Stimulated activated naive CD8-positive, alpha-beta T cell treated with anti-CD3 and anti-CD28 coated beads, Interleukin-15, Interleukin-2, amounts not matched to agents 100 ng/mL and 50 ng/mL, for 24 hours (primary cell): ENCODE data around the gene HERC3.
A peak's percentile ranks its signal among the peaks of the same experiment; 100 is the strongest.

Experiments
- H3K27ac Mint-ChIP-seq: one replicate; pipeline ENCODE4 v1.8.0; 2021; ENCODE audit warnings: mild to moderate bottlenecking, mixed read lengths
- H3K27me3 Mint-ChIP-seq: one replicate; pipeline ENCODE4 v1.8.0; 2021; ENCODE audit warnings: mixed read lengths
- H3K36me3 Mint-ChIP-seq: one replicate; pipeline ENCODE4 v1.8.0; 2021; ENCODE audit warnings: low read depth, mixed read lengths
- H3K4me1 Mint-ChIP-seq: one replicate; pipeline ENCODE4 v1.8.0; 2021; ENCODE audit warnings: low read depth, mixed read lengths
- H3K4me3 Mint-ChIP-seq: one replicate; pipeline ENCODE4 v1.8.0; 2021; ENCODE audit warnings: mild to moderate bottlenecking, mixed read lengths
- H3K9me3 Mint-ChIP-seq: one replicate; pipeline ENCODE4 v1.8.0; 2021; ENCODE audit warnings: mixed read lengths

The HERC3 gene

DNA sequence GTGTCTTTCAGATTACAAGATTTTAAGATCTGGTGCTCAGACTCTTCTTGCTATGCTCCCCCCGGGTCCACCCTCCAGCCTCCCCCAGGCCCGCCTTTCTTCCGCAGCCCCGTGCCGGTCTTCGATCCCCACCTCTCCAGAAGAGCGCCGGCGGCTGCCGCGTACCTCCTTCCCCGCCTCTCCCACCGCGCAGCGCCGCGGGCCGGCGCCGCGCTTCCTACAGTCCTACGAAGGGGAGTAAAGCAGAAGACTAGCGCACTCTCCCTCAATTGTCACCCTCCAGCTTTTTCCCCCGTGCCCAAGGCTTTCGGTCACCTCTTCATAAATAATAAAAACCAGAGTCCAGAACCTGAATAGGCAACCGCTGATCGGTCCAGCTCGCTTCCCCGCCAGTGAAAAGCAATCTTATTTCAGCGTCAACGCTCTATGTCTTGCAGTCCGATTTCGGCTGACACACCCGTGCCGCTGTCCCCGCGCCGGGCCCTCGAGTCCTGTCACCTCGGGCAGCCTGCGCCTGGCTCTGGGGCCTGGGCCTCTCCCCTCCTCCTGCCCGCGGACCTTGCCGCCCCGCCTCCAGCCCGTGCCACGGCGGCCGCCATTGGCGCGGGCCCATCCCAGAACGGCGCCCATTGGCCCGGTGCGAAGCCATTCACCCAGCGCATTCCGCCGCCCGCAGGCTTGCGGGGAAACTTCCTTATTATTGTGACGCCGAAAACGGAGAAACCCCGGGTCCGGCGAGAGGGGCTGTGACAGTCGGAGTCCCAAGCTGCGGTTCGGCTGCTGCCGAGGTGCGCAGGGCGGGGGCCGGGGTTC is at the start of gene HERC3:
TSS of gene HERC3 (plus strand) at position 694 of the 813 bp plus-strand sequence. CDS start 13,344 bp downstream, outside the sequence.
- Mint-ChIP-seq H3K27ac (peak within 1 kb of the TSS; percentile 87), H3K9me3 (no peaks in the 10 kb centered on the region), H3K27me3 (peaks cover 4% of the 10 kb centered on the region), H3K4me3 (peak within 1 kb of the TSS; percentile 89), H3K36me3 (peaks cover 5% of the 10 kb centered on the region), H3K4me1 (peaks cover 40% of the 10 kb centered on the region)

DNA sequence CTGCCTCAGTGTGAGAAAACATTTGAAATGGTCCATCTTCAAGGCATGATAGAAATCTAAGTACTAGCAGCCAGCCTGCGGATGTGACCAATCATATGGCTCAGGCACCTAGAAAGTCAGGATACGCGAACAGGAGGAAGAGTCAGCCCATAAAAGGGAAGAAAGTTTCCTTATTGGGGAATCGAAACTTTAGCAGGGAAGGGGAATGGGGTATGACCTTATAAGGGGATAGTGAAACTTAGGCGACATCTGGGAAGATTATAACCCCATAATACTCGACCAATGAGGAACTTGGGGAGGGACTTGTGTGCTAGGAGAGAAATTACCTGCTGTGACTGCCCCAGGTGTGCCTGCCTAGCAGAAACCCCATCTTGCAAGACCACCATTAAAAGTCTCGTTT is 42.5 kb upstream of the HERC3 start:
- H3K9me3 Mint-ChIP-seq = no peaks in the 10 kb centered on the region
- H3K4me3 Mint-ChIP-seq = no peak overlapping the region
- H3K4me1 Mint-ChIP-seq = no peaks in the 10 kb centered on the region
- no peaks in the 10 kb centered on the region for H3K27me3 Mint-ChIP-seq
- H3K27ac Mint-ChIP-seq = no peak overlapping the region
- no peaks in the 10 kb centered on the region for H3K36me3 Mint-ChIP-seq

DNA sequence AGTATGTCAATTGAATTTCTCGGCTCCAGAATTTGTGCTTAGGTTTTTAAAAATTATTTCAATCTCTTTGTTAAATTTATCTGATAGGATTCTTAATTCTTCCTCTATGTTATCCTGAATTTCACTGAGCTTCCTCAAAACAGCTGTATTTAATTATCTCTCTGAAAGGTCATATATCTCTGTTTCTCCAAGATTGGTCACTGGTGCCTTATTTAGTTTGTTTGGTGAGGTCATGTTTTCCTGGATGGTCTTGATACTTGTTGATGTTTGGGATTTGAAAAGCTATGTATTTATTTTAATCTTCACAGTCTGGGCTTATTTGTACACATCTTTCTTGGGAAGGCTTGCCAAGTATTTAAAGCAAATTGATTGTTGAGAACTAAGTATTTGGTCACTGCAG is 24.7 kb upstream of the HERC3 start:
- Mint-ChIP-seq H3K36me3 (no peaks in the 10 kb centered on the region), H3K27ac (no peak overlapping the region), H3K9me3 (no peaks in the 10 kb centered on the region), H3K27me3 (no peaks in the 10 kb centered on the region), H3K4me3 (no peak overlapping the region), H3K4me1 (no peaks in the 10 kb centered on the region)

DNA sequence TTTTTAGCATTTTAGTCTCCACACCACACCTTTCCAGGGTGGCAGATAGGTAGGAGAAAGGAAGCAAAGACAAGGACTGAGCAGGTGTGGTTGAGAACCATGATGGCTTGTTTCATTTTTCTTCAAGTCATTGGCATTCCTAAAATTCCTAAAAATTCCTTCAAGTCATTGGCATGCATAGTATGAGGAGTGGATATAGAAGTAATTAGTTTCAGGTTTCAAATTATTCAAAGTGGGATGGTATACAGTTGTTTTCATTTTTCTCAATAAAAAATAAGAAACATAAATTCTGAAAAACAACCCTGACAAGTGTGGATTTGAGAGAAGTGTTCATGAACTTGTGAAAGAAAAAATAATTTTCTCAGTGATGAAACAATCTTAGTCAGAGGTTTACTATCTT is 22.3 kb upstream of the HERC3 start:
- H3K27me3 Mint-ChIP-seq = no peaks in the 10 kb centered on the region
- H3K36me3 Mint-ChIP-seq = no peaks in the 10 kb centered on the region
- no peaks in the 10 kb centered on the region for H3K9me3 Mint-ChIP-seq
- H3K4me1 Mint-ChIP-seq = no peaks in the 10 kb centered on the region
- H3K4me3 Mint-ChIP-seq = no peak overlapping the region
- no peak overlapping the region for H3K27ac Mint-ChIP-seq

DNA sequence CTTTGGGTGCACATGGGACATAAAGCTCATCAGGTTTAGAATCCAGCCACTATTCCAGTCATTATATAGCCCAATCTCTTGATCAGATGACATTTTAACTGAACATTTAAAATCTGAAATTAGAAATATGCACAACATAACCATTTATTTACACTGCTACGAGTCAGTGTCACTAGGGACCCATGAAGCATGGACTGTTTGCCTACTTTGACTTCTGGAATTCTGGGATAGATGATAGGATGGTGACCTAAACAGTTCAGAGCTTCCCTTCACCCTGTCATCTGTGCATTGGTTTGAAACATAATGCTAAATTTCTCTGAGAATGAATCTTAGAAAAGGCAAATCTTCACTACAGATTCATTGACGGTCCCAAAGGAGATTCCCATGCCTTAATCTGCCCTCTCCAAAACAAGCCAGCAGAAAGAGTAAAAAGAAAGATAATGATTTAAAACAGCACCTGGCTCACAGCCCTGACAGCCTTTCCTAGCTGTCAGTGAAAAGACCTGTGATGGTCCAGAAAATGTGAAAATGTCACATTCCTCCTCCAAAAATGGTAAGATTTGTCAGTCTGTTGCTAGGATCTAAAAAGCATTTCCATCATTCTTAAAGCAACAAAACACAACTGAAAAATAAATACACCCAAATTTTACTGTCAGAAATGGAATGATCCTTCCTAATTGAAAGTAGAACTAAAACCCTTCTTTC is 18.9 kb upstream of the HERC3 start:
- no peaks in the 10 kb centered on the region for H3K27me3 Mint-ChIP-seq
- no peaks in the 10 kb centered on the region for H3K36me3 Mint-ChIP-seq
- no peaks in the 10 kb centered on the region for H3K9me3 Mint-ChIP-seq
- no peak overlapping the region for H3K27ac Mint-ChIP-seq
- no peak overlapping the region for H3K4me3 Mint-ChIP-seq
- H3K4me1 Mint-ChIP-seq = no peaks in the 10 kb centered on the region

DNA sequence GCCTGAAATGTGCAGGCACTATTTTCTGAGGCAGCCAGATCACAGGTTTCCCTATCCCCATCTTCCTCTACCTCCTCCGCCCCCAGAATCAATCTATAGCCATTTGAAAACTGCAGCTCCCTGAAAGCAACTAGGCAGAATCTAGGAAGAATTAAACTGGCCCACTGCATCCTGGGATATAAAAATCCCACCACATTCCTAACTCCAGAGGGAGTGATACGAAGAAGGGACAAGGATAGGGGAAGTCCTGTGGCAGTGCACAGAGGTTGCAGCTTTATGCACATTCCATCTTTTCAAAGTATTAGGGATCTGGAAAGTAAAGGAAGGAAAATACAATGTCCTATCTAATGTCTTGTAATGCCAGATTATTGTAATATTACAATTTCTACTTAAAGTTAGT is 18.3 kb upstream of the HERC3 start:
- no peak overlapping the region for H3K4me3 Mint-ChIP-seq
- no peaks in the 10 kb centered on the region for H3K36me3 Mint-ChIP-seq
- H3K4me1 Mint-ChIP-seq = no peaks in the 10 kb centered on the region
- no peaks in the 10 kb centered on the region for H3K9me3 Mint-ChIP-seq
- no peak overlapping the region for H3K27ac Mint-ChIP-seq
- H3K27me3 Mint-ChIP-seq = no peaks in the 10 kb centered on the region

DNA sequence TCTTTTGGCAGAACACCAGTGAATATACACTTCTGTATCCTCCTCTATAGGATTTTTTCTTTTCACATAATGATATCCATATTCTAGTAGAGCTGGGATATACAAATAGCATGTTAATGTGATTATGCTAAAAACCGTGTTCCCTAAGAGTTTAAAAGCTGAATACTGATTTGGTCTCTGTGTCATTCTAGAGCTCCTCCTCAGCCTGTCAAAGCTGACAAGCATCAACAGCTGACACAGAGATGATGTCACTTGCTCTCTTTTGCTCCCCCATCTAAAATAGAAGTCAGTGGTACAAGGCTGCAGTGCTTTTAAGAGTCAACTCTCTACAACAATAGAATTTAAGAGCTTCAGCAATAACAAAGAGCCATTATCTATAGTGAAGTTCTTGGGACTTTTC is 17.1 kb upstream of the HERC3 start:
- Mint-ChIP-seq H3K9me3 (no peaks in the 10 kb centered on the region), H3K4me1 (no peaks in the 10 kb centered on the region), H3K4me3 (no peak overlapping the region), H3K36me3 (no peaks in the 10 kb centered on the region), H3K27me3 (no peaks in the 10 kb centered on the region), H3K27ac (no peak overlapping the region)

DNA sequence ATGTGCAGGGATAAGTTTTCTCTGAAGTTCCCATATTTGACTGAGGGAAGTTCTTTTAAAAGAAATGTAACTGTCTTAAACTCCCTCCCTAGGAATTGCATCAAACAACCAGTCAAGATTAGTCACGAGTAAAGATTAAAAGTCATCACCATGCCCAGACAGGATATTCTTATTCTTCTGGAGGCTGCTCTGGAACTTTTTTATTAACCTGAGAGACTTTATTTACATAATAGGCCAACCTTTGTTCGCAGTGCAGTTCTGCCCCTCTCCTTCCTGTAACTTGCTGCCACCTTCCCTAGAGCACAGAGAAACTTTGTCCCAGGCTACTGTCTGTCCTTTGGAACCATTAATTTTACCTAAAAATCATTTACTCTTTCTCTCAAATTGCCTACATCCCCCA is 9.8 kb upstream of the HERC3 start:
- H3K27ac Mint-ChIP-seq = no peak overlapping the region
- no peaks in the 10 kb centered on the region for H3K9me3 Mint-ChIP-seq
- no peak overlapping the region for H3K4me3 Mint-ChIP-seq
- no peaks in the 10 kb centered on the region for H3K36me3 Mint-ChIP-seq
- H3K27me3 Mint-ChIP-seq = no peaks in the 10 kb centered on the region
- peaks cover 8% of the 10 kb centered on the region for H3K4me1 Mint-ChIP-seq

DNA sequence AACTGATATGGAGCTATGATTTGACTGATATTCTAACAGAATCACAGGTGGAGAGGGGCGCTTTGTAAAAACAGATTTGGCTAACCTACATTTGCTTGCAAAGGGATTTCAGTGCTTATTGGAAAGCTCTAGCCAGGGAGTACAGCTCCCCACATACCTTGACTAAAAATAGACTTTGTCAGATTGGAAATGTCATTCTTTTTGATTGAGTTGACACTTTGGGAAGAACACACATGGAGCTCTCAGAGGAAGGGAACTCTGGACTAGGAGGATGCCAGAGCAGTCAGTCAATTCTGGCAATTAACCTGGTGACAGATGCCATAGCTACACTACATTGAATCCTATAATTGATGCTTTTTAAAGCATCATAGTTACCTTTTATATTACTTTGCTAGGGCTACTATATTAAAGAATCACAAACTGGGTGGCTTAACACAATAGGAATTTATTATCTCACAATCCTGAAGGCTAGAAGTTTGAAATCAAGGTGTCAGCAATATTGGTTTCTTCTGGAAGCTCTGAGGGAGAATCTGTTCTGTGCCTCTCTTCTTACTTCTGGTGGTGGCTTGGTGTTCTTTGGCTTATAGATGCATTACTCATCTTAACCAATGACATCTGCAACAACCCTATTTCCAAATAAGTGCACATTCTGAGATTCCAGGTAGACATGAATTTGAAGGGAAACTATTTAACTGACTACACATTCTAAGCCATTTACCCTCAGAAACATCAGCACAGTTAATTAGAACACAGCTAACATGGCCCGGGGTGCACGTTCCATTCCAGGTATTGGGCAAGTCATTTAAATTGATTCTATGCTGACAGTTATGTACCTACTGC is 8.4 kb upstream of the HERC3 start:
- Mint-ChIP-seq H3K27ac (no peak overlapping the region), H3K4me1 (peaks cover 8% of the 10 kb centered on the region), H3K27me3 (no peaks in the 10 kb centered on the region), H3K36me3 (no peaks in the 10 kb centered on the region), H3K9me3 (no peaks in the 10 kb centered on the region), H3K4me3 (no peak overlapping the region)

DNA sequence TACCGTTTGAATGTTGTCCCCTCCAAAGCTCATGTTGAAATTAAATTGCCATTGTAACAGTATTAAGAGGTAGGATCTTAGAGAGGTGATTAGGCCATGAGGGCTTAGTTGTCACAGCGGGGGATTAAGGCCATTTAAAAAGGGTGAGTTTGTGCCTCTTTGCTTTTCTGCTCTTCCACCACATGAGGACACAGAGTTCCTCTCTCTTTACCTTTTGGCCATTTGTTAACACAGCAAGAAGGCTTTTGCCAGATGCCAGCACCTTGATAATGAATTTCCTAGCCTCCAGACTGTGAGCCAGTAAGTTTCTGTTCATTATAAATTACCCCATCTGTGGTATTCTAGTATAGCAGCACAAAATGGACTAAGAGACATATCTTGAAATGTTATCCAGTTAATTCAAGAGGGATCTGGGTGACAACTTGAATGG is 7.8 kb upstream of the HERC3 start:
- Mint-ChIP-seq H3K27ac (no peak overlapping the region), H3K36me3 (no peaks in the 10 kb centered on the region), H3K9me3 (no peaks in the 10 kb centered on the region), H3K4me3 (no peak overlapping the region), H3K4me1 (peaks cover 8% of the 10 kb centered on the region), H3K27me3 (no peaks in the 10 kb centered on the region)

DNA sequence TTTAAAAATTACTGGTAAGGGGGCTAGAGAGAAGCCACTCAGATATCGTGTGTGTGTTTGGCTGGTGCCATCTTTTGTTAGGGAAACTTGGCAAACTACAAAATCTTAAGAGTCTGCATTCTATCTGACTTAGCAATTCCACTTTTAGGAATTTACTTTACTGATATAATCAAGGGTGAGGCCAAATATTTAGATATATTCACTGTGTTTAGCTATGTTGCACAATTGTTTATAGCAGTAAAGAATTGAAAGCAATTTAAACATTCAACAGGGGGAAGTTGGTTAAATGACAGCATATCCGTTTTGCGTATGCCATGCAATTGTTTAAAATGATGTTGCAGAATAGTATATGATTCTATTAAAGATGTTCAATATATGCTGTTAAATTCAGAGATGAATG is 6.4 kb upstream of the HERC3 start:
- no peaks in the 10 kb centered on the region for H3K9me3 Mint-ChIP-seq
- H3K36me3 Mint-ChIP-seq = no peaks in the 10 kb centered on the region
- H3K27me3 Mint-ChIP-seq = no peaks in the 10 kb centered on the region
- H3K27ac Mint-ChIP-seq = no peak overlapping the region
- peaks cover 8% of the 10 kb centered on the region for H3K4me1 Mint-ChIP-seq
- H3K4me3 Mint-ChIP-seq = no peak overlapping the region

DNA sequence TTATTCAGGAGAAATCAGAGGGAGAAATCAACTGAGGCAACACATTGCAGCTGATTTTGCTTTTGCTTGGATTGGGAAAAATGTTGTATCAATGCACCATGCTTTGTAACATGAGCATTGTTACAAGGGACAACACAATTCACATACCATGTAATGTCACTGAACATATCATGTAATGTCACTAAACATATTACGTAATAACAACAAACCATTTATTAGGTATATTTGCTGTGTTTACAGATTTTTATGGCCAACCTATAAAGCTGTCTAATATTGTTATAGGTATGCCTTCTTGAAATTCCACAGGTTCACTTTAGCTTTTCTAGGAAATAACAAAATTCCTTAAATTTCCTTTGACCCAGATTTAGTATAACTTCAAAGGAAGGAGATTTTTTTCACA is 5.0 kb upstream of the HERC3 start:
- Mint-ChIP-seq H3K4me1 (peaks cover 12% of the 10 kb centered on the region), H3K4me3 (no peak overlapping the region), H3K9me3 (no peaks in the 10 kb centered on the region), H3K27me3 (peaks cover 4% of the 10 kb centered on the region), H3K36me3 (no peaks in the 10 kb centered on the region), H3K27ac (no peak overlapping the region)

DNA sequence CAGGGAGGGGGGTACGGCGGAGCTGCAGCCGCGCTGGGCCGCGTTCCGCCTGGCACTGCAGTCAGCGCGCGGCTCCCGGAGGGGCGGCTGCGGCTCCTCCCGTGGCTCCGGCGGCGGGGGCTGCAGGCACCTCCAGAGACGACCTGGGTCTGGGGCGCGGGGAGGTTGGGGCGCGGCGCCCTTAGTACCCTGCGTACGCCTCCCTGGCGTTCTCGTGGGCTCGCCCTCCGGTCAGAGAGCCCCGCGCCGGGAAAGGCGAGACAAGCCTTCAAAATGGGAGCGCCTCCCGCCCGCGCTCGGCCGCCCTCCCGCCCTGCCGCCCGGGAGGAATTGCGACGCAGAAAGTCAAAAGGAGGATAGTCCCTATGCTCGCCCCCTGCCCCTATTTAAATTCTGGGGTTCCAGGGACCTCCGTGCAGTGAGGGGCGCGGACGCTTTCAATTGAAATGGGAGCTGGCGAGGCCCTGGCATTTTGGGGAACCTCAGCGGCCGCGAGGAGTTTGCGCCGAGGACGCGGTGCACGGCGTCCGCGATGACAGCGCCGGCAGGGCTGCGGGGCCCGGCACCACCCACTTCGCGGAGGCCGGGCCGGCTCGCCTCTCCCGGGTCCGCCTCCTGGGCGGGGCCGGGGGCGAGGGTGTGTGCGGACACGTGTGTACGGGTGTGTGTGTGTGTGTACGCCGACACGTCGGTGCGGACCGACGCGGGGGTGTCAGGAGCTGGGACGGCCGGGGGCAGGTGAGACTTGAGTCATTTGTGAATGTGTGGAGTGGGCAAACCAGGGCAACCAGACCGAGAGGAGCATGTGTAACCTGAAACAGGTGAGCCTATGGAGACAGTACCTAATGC is 544 bp downstream of the HERC3 start:
- peaks cover 5% of the 10 kb centered on the region for H3K36me3 Mint-ChIP-seq
- peak overlapping the region; percentile 87 for H3K27ac Mint-ChIP-seq
- H3K27me3 Mint-ChIP-seq = peaks cover 4% of the 10 kb centered on the region
- H3K4me3 Mint-ChIP-seq = peak overlapping the region; percentile 89
- H3K4me1 Mint-ChIP-seq = peaks cover 45% of the 10 kb centered on the region
- H3K9me3 Mint-ChIP-seq = no peaks in the 10 kb centered on the region

DNA sequence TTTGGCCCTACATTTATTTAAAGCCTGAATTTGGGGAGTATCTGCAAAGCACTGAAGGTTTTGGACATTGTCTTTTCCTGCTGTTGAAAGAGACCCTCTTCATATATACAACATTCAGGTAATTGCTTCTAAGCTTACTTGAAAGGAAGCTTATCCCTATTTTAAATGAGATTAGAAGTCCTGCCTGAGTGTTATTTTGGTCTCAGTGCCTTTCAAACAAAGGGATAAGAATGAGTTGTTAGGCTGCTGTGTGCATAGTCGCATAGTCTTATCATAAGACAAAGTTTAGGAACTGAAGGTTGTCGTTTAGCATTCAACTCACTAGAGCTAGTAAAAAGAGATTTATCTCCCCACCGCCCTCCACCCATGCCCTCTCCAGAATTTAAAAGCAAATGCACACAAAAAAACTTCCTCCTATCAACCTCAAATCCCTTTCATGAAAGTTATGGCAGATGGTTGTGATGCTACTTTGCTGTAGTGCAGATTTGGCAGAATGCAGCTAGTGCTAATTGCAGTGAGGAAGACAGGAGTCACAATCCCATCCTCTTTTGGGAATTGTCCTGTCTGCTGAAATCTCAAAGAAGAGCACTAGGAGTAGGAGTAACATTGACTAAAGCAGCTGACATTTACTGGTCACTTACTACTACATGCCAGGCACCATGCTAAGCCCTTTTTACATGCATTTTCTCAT is 5.8 kb downstream of the HERC3 start:
- H3K36me3 Mint-ChIP-seq = peaks cover 18% of the 10 kb centered on the region
- H3K4me3 Mint-ChIP-seq = no peak overlapping the region
- peaks cover 74% of the 10 kb centered on the region for H3K4me1 Mint-ChIP-seq
- no peaks in the 10 kb centered on the region for H3K9me3 Mint-ChIP-seq
- H3K27ac Mint-ChIP-seq = peak overlapping the region; percentile 32
- H3K27me3 Mint-ChIP-seq = no peaks in the 10 kb centered on the region
